ENCODE data around the gene NSF. TPM values are rescaled to one million over a fixed set of nuclear protein-coding genes. Genes with fewer than 3 reads are reported as not detected.

NSF gene
- total RNA-seq, 2 experiments from 2014 or later, result 35.3 to 42.5 TPM

GRCh38 chr17:46770818-46771560 lies 180.5 kb downstream of the NSF start:
- Histone ChIP-seq H3K4me1 (ENCODE audit: insufficient read depth, low read length, poor library complexity, severe bottlenecking) (peaks cover 30% of the 10 kb centered on the region), H4K20me1 (ENCODE audit: insufficient read depth, low read length) (no peaks in the 10 kb centered on the region), H2AFZ (ENCODE audit: low read length) (peak overlapping the region; percentile 29), H3K9me2 (ENCODE audit: insufficient read depth, low read length) (no peaks in the 10 kb centered on the region), H3K27ac (ENCODE audit: low read depth, low read length, poor library complexity, severe bottlenecking) (no peak overlapping the region), H3K36me3 (ENCODE audit: insufficient read depth, low read length) (no peaks in the 10 kb centered on the region), H3K79me2 (ENCODE audit: insufficient read depth, low read depth, low read length) (no peaks in the 10 kb centered on the region), H3K4me2 (ENCODE audit: low read length) (peak overlapping the region; percentile 58), H3K4me3 (ENCODE audit: low read depth, low read length, poor library complexity, severe bottlenecking) (peak overlapping the region; percentile 48), H3K9me3 (ENCODE audit: low read length) (no peaks in the 10 kb centered on the region)
- TF ChIP-seq, protein P1, sequence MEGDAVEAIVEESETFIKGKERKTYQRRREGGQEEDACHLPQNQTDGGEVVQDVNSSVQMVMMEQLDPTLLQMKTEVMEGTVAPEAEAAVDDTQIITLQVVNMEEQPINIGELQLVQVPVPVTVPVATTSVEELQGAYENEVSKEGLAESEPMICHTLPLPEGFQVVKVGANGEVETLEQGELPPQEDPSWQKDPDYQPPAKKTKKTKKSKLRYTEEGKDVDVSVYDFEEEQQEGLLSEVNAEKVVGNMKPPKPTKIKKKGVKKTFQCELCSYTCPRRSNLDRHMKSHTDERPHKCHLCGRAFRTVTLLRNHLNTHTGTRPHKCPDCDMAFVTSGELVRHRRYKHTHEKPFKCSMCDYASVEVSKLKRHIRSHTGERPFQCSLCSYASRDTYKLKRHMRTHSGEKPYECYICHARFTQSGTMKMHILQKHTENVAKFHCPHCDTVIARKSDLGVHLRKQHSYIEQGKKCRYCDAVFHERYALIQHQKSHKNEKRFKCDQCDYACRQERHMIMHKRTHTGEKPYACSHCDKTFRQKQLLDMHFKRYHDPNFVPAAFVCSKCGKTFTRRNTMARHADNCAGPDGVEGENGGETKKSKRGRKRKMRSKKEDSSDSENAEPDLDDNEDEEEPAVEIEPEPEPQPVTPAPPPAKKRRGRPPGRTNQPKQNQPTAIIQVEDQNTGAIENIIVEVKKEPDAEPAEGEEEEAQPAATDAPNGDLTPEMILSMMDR (conservative IDR thresholded peaks at IDR 0.05; ENCODE audit: low read length), result peak; percentile 39
- no peak for TF ChIP-seq EZH2phosphoT487 (IDR thresholded peaks at IDR 0.05; ENCODE audit: borderline replicate concordance, low read depth, low read length)
- ChIA-PET POLR2A (no interaction called here), CTCF (ENCODE audit: unreplicated experiment) (no interaction called here)
- peak; percentile 31 for DNase-seq (ENCODE audit: low spot score)
- no TSS peak for BruUV-seq (replicated peaks)
- intact Hi-C loops (cut with micrococcal nuclease; ENCODE audit: unreplicated experiment), result no loop called here

DNA sequence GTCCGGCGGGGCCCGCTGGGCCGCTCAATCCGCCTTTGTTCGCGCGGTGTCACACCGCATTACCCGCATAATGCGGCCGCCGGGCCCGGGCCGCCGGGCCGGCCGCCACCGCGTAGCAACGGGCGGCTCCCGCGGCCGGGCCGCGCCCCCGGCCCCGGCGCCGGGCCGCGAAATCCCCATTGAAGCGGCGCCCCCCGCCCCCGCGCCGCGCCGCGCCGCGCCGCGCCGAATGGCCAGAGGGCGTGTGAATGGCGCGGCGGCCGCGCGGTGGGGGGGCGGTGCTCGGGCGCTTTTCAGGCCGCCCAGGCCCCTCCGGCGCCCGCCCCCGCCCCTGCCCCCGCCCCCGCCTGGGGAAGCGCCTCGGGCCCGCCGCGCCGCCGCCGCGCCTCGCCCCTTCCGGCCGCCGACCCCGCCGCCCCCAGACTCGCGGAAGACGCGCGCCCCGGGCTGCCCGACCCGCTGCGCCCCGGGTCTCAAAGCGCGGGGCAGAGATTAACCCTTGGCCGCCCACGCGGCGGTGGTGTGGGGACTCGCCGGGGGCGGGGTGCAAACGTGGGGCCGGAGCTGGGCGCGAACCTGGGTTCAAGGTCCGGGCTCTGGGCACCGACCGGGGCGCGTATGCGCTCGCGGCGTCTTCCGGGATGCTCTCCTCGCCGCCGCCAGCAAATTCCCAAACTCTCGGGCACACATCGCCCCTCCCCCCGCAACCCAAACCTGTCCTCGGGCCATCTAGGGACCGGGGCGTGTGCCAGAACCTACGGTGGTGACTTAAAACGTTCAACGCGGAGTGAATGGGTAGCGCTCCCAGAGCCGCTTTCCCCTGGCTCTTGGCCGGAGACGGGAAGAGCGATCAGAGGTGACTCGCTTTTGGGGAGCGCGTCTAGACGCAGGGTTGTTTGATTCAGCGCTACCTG lies 181.3 kb downstream of the NSF start:
- Histone ChIP-seq H3K36me3 (ENCODE audit: insufficient read depth, low read length) (no peaks in the 10 kb centered on the region), H3K27ac (ENCODE audit: low read depth, low read length, poor library complexity, severe bottlenecking) (no peak overlapping the region), H2AFZ (ENCODE audit: low read length) (peak overlapping the region; percentile 85; the same call in 1 of the 2 replicates), H3K4me2 (ENCODE audit: low read length) (peak overlapping the region; percentile 80), H4K20me1 (ENCODE audit: insufficient read depth, low read length) (no peaks in the 10 kb centered on the region), H3K4me1 (ENCODE audit: insufficient read depth, low read length, poor library complexity, severe bottlenecking) (peaks cover 35% of the 10 kb centered on the region), H3K9me3 (ENCODE audit: low read length) (no peaks in the 10 kb centered on the region), H3K79me2 (ENCODE audit: insufficient read depth, low read depth, low read length) (no peaks in the 10 kb centered on the region), H3K4me3 (ENCODE audit: low read depth, low read length, poor library complexity, severe bottlenecking) (peak overlapping the region; percentile 68), H3K9me2 (ENCODE audit: insufficient read depth, low read length) (no peaks in the 10 kb centered on the region)
- BruUV-seq (replicated peaks), result no TSS peak
- DNase-seq (ENCODE audit: low spot score), result peak; percentile 45
- ChIA-PET POLR2A (no interaction called here), CTCF (ENCODE audit: unreplicated experiment) (no interaction called here)
- intact Hi-C loops (cut with micrococcal nuclease; ENCODE audit: unreplicated experiment), result no loop called here
- TF ChIP-seq, protein P1 (conservative IDR thresholded peaks at IDR 0.05; ENCODE audit: low read length), result no peak
- no peak for TF ChIP-seq EZH2phosphoT487 (IDR thresholded peaks at IDR 0.05; ENCODE audit: borderline replicate concordance, low read depth, low read length)
